ENCODE results near the gene ARID3B. TPM values are rescaled to one million over a fixed set of nuclear protein-coding genes. Genes with fewer than 3 reads are reported as not detected.

Gene ARID3B
- total RNA-seq, 2 experiments from 2014 or later, result 25.0 to 27.9 TPM

GRCh38 chr15:74529921-74530320 lies 11.1 kb upstream of the ARID3B start:
- ATAC-seq (ENCODE audit: poor library complexity) (no peak), DNase-seq (no peak)
- Histone ChIP-seq H3K4me1 (ENCODE audit: insufficient read depth, low read length) (no peaks in the 10 kb centered on the region), H3K4me3 (ENCODE audit: low read length) (no peak overlapping the region), H3K9me3 (ENCODE audit: control insufficient read depth in 1 of 2, insufficient read depth in 1 of 2, low read length in 2 of 2) (no peaks in the 10 kb centered on the region), H3K27ac (ENCODE audit: low read depth in 1 of 2, low read length in 2 of 2) (no peak overlapping the region), H3K27me3 (ENCODE audit: control insufficient read depth in 1 of 2, insufficient read depth in 2 of 2, low read length in 2 of 2) (no peaks in the 10 kb centered on the region), H3K36me3 (ENCODE audit: insufficient read depth, low read length) (no peaks in the 10 kb centered on the region)
- intact Hi-C loops (cut with DNase I, micrococcal nuclease), result no loop called here
- no peaks in the 10 kb centered on the region for H3K4me1 Mint-ChIP-seq (ENCODE audit: low read depth)
- TF ChIP-seq CTCF (IDR thresholded peaks at IDR 0.05), result no peak
- ChIA-PET CTCF (no interaction called here), POLR2A (no interaction called here)
- no peaks in the 10 kb centered on the region for H3K36me3 Mint-ChIP-seq (ENCODE audit: low read depth)
- H3K4me3 Mint-ChIP-seq, result no peak overlapping the region
- H3K27me3 Mint-ChIP-seq, result no peaks in the 10 kb centered on the region
- H3K27ac Mint-ChIP-seq, result no peak overlapping the region
- H3K9me3 Mint-ChIP-seq, result no peaks in the 10 kb centered on the region

GRCh38 chr15:74530771-74531143 lies 10.3 kb upstream of the ARID3B start:
- Histone ChIP-seq H3K27me3 (ENCODE audit: control insufficient read depth in 1 of 2, insufficient read depth in 2 of 2, low read length in 2 of 2) (no peaks in the 10 kb centered on the region), H3K36me3 (ENCODE audit: insufficient read depth, low read length) (no peaks in the 10 kb centered on the region), H3K4me3 (ENCODE audit: low read length) (no peak overlapping the region), H3K27ac (ENCODE audit: low read depth in 1 of 2, low read length in 2 of 2) (no peak overlapping the region), H3K9me3 (ENCODE audit: control insufficient read depth in 1 of 2, insufficient read depth in 1 of 2, low read length in 2 of 2) (no peaks in the 10 kb centered on the region), H3K4me1 (ENCODE audit: insufficient read depth, low read length) (no peaks in the 10 kb centered on the region)
- ATAC-seq (ENCODE audit: poor library complexity), result no peak
- ChIA-PET CTCF (no interaction called here), POLR2A (no interaction called here)
- intact Hi-C loops (cut with DNase I, micrococcal nuclease), result no loop called here
- Mint-ChIP-seq H3K27me3 (no peaks in the 10 kb centered on the region), H3K36me3 (ENCODE audit: low read depth) (no peaks in the 10 kb centered on the region), H3K9me3 (no peaks in the 10 kb centered on the region), H3K4me1 (ENCODE audit: low read depth) (no peaks in the 10 kb centered on the region), H3K27ac (no peak overlapping the region), H3K4me3 (no peak overlapping the region)
- TF ChIP-seq CTCF (IDR thresholded peaks at IDR 0.05), result no peak
- DNase-seq, result no peak

GRCh38 chr15:74531144-74531811 lies 9.7 kb upstream of the ARID3B start:
- H3K9me3 ChIP-seq (ENCODE audit: control insufficient read depth in 1 of 2, insufficient read depth in 1 of 2, low read length in 2 of 2), result no peaks in the 10 kb centered on the region
- Mint-ChIP-seq H3K27me3 (no peaks in the 10 kb centered on the region), H3K9me3 (no peaks in the 10 kb centered on the region), H3K27ac (no peak overlapping the region), H3K4me3 (no peak overlapping the region), H3K4me1 (ENCODE audit: low read depth) (no peaks in the 10 kb centered on the region), H3K36me3 (ENCODE audit: low read depth) (no peaks in the 10 kb centered on the region)
- H3K4me3 ChIP-seq (ENCODE audit: low read length), result no peak overlapping the region
- ATAC-seq (ENCODE audit: poor library complexity) (no peak), DNase-seq (no peak)
- H3K4me1 ChIP-seq (ENCODE audit: insufficient read depth, low read length), result no peaks in the 10 kb centered on the region
- no peaks in the 10 kb centered on the region for H3K36me3 ChIP-seq (ENCODE audit: insufficient read depth, low read length)
- intact Hi-C loops (cut with DNase I, micrococcal nuclease), result no loop called here
- no peaks in the 10 kb centered on the region for H3K27me3 ChIP-seq (ENCODE audit: control insufficient read depth in 1 of 2, insufficient read depth in 2 of 2, low read length in 2 of 2)
- no peak overlapping the region for H3K27ac ChIP-seq (ENCODE audit: low read depth in 1 of 2, low read length in 2 of 2)
- no peak for TF ChIP-seq CTCF (IDR thresholded peaks at IDR 0.05)
- POLR2A ChIA-PET, result no interaction called here
- CTCF ChIA-PET, result no interaction called here
